D721Med (cell line): ENCODE measurements around the gene FRMD5.
A peak's percentile ranks its signal among the peaks of the same experiment; 100 is the strongest.
"Not testable (repeated sequence)": the region's sequence is repeated elsewhere in the genome, so short reads cannot be mapped to it uniquely, and the experiment has no call there.

ENCODE experiments used
- DNase-seq: peaks from one replicate; pipeline ENCODE4 v3.0.0; 2011; ENCODE audit warnings: low spot score; ENCODE audit not compliant: insufficient read length
- FAIRE-seq: peaks from 2 replicates; lab custom pipeline; 2011; peaks lifted over from hg19 to GRCh38; lab: Jason Lieb, UNC
- TF ChIP-seq, protein P1 (sequence below): IDR thresholded peaks from 2 replicates; pipeline ENCODE4 v1.5.1; 2012; ENCODE audit warnings: mild to moderate bottlenecking, control low read depth; ENCODE audit not compliant: insufficient read depth; ENCODE audit errors: missing control alignments

Gene FRMD5

DNA sequence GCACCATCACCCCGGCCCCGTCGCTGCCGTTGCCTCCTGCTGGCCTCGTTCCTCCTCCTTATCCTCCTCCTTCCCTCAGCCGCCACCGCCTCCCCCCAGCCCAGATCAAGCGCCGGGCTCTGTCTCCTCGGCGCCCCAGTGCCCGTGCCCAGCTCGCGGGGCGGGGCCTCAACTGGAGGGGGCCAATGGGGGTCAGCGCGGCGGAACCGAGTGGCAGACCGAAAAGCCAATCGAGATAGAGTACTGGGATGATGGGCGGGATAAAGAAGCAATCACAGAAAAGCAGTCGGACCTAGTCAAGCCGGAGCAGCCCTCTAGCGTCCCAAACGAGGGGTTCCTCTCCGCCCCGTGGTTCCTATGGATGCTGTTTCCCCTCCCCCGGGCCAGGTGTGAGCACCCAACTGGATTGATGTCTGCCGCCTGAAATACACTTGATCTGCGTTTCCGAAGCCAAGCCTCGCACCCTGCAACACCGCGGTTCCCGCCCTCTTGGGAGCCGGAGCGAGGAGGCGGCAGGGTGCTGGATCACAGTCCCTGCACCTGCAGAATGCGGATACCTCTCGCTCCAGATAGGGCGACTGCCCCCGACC lies at the start of gene FRMD5:
Gene FRMD5, minus strand, starts transcription at position 121 of the 590 bp plus-strand sequence.
- DNase-seq (peak; percentile 74), FAIRE-seq (peak; percentile 58)
- TF ChIP-seq, protein P1, sequence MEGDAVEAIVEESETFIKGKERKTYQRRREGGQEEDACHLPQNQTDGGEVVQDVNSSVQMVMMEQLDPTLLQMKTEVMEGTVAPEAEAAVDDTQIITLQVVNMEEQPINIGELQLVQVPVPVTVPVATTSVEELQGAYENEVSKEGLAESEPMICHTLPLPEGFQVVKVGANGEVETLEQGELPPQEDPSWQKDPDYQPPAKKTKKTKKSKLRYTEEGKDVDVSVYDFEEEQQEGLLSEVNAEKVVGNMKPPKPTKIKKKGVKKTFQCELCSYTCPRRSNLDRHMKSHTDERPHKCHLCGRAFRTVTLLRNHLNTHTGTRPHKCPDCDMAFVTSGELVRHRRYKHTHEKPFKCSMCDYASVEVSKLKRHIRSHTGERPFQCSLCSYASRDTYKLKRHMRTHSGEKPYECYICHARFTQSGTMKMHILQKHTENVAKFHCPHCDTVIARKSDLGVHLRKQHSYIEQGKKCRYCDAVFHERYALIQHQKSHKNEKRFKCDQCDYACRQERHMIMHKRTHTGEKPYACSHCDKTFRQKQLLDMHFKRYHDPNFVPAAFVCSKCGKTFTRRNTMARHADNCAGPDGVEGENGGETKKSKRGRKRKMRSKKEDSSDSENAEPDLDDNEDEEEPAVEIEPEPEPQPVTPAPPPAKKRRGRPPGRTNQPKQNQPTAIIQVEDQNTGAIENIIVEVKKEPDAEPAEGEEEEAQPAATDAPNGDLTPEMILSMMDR, result no peak

DNA sequence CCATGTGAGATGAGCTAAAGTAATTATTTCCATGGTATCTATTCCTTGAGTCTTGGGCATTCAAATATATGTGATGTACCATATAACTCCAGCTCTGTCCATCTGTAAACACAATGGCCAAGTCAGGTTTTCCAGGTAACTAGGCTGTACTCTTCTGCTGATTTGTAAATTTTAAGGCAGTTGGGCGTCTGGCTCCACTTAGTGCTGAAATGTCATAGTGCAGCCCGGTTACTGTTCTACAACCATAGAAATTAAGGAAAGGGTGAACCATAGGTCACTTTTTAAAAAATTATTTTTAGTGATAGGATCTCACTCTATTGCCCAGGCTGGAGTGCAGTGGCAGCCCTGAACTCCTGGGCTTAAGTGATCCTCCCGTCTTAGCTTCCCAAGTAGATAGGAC lies 48.8 kb upstream of the FRMD5 start:
- TF ChIP-seq, protein P1, result no peak
- no peak for FAIRE-seq
- DNase-seq, result no peak

DNA sequence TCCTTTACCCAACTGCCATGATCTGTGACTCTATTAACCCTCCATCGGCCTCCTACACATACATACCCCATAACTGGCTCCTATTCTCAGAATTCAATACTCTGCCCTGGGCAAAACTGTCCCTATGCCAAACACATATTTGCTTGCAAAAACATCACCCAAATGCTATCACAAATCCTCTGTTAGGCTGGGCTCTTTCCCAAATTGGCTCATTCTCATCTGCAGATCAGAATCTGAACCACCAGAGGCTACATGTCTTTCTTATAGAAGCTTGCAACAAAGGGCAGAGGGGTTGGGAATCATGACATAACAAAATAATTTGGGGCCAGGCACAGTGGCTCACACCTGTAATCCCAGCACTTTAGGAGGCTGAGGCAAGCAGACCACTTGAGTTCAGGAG lies 48.1 kb upstream of the FRMD5 start:
- FAIRE-seq (no peak), DNase-seq (no peak)
- TF ChIP-seq, protein P1, result no peak

DNA sequence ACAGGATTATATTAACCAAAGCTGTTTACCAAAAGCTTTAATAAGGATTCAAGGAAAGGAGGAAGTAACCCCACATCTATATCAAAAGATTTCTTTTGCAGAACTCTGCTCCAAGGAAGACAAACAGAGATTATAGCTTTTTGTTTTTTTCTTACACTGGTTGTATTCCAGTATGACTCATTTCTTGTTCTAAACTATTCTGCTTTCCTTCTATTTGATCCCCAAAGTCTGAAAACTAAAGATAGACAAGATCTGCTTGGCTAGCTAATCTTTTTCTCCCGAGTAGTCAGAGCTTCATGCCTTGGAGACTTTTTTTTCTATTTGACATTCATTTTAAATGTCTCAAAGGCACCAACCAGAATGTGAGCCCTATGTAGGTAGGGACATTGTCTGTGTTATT lies 36.8 kb upstream of the FRMD5 start:
- TF ChIP-seq, protein P1, result no peak
- DNase-seq, result no peak
- no peak for FAIRE-seq

DNA sequence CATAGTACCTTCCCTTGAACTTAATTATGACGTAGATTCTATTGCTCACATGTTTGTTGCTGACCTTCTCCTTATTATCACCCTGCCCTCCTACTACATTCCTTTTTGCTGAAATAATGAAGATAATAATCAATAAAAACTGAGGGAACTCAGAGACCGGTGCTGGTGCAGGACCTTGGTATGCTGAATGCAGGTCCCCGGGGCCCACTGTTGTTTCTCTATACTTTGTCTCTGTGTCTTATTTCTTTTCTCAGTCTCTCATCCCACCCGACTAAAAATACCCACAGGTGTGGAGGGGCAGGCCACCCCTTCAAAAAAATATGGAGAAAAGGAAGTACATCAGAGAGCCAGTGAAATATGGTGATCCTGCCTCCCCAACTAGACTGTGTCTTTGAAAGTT lies 34.2 kb upstream of the FRMD5 start:
- not testable (repeated sequence) for DNase-seq, FAIRE-seq

DNA sequence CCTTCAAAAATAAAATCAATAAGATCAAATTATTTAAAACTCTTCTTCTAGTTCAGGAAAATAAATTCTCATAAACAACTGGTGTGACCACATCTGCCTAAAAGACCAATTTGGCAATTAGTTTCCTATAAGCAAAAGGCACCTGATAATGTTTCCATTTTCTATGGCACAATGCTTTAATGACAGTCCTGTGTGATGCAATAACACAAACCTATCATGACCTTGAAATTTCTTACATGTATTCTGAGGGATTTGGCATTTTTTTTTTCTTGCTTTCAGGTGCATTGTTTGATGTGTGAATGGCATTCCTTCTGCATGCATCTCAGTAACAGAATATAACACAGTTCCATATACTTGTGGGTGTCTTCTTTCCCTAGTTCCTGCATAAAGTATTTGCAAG lies 32.5 kb upstream of the FRMD5 start:
- DNase-seq, result no peak
- no peak for FAIRE-seq
- TF ChIP-seq, protein P1, result no peak

DNA sequence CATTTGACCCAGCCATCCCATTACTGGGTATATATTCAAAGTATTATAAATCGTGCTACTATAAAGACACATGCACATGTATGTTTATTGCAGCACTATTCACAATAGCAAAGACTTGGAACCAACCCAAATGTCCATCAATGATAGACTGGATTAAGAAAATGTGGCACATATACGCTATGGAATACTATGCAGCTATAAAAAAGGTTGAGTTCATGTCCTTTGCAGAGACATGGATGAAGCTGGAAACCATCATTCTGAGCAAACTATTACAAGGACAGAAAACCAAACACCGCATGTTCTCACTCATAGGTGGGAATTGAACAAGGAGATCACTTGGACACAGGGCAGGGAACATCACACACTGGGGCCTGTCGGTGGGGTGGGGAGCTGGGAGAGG lies 31.9 kb upstream of the FRMD5 start:
- FAIRE-seq, DNase-seq: not testable (repeated sequence)

DNA sequence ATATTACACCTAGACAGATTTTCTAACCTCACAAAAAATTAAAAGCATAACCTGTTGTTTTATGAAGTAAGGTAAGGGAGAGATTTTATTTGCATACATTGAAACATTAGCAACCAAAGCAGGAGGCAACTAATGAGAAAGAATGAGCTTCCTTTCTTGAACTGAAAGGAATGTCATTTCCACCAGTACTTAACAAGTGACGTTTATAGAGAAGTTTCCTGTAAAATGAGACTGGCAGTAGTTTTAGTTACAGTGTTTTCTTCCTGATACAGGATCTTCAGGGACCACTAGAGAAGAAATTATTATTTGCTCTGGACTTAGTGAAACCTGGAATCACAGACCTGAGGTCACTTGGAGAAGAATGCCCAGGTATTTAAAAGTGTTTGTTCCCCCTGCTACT lies 27.4 kb upstream of the FRMD5 start:
- FAIRE-seq, result no peak
- TF ChIP-seq, protein P1, result no peak
- DNase-seq, result no peak
